Hematopoietic multipotent progenitor cell treated with erythropoietin and hydrocortisone succinate and interleukin-3 and kit ligand, for 15 days (in vitro differentiated cells): ENCODE measurements around the gene EPN2.

Experiments used
- DNase-seq: peaks from one replicate; pipeline ENCODE4 v3.0.0-alpha.2; 2015; ENCODE audit warnings: low spot score

Gene EPN2

DNA sequence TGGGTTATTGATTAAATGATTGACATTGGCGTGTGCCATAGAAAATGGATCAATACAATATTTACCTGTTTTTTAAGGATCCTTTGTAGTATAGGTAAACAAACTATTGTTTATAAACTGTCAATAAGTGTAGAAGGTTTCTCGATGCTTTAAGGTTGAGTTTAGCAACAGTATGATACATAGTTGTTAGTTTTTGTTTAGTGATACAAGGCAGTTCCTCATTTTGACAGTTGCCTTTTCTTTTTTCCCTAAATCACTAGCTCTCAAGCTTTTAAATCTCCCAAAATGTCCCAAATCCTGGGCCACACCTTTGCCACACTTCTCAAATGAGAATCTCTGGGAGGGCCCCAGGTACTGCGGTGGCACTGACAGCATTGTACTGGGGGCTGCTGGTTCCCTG is 57.3 kb downstream of the EPN2 start:
- no peak for DNase-seq

GRCh38 chr17:19295473-19296135 is 58.4 kb downstream of the EPN2 start:
- DNase-seq = no peak

GRCh38 chr17:19296786-19297778 is 59.9 kb downstream of the EPN2 start:
- DNase-seq = no peak

GRCh38 chr17:19298569-19299213 is 61.5 kb downstream of the EPN2 start:
- DNase-seq = no peak

- no peak for DNase-seq
These were observed 62.1 kb downstream of the EPN2 start for GRCh38 chr17:19299214-19299747.

- no peak for DNase-seq
These were observed 62.7 kb downstream of the EPN2 start for GRCh38 chr17:19299866-19300265.

GRCh38 chr17:19301274-19301951 is 64.2 kb downstream of the EPN2 start:
- DNase-seq = no peak

DNA sequence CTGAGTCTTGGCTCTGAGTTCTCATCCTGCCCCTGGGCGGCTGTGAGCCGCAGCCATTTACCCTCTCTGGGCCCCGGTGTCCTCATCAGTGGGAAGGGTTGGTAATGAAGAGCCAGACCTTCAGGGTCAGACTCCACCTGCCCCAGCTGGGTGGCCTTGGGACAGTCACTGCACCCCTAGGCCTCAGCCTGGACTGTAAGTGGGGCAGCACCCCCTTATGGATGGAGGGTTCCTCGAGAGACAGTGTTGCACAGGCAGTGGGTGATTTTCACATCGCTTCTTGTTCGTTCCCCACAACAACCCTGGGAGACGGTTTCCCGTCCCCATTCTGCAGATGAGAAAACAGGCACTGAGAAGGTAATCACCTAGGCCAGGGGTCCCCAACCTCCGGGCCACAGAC is 64.8 kb downstream of the EPN2 start:
- DNase-seq = no peak

GRCh38 chr17:19302791-19303331 is 65.7 kb downstream of the EPN2 start:
- DNase-seq = no peak

GRCh38 chr17:19303367-19303776 is 66.2 kb downstream of the EPN2 start:
- DNase-seq = no peak

DNA sequence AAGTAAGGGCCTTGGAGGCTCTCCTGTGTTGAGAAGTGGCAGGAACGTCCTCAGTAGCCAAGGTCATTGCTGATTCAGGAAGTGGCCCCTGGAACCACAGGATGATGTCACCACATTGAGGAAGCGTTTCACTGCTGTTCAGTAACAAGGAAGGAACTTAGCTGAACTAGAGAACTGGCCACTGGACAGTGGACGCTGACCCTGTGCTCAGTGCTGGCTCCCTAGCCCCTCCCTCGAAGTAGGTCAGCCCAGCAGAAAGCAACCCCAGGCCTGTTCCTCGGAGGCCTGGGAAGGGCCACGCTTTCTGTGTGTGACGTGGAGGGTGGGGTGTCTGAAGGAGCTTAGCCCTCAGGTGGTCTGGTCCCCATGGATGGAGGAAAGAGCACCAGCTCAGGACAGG is 67.0 kb downstream of the EPN2 start:
- DNase-seq = no peak

DNA sequence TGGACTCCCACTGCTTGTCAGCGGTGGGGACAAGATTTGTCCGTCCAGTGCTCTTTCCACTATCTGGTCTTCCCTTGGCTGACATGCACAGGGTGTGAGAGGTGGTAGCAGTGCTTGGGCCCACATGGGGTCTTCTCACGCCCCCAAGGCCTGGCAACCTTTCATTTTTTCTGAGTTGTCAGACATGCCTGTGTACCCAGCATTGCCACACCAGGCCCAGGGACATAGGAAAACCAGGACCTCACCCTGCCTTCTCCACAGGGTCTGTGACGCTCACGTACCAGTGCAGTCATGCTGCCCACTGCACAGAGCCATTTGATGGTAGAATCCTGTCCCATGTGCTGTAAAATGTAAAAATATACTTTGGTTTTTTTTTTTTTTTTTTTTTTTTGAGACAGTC is 67.6 kb downstream of the EPN2 start:
- DNase-seq = no peak

GRCh38 chr17:19305256-19305655 is 68.1 kb downstream of the EPN2 start:
- no peak for DNase-seq

- DNase-seq = no peak
These were observed 68.6 kb downstream of the EPN2 start for GRCh38 chr17:19305761-19306159.

- DNase-seq = no peak
These were observed 69.3 kb downstream of the EPN2 start for GRCh38 chr17:19306160-19307111.

GRCh38 chr17:19307521-19307920 is 70.4 kb downstream of the EPN2 start:
- DNase-seq = no peak

GRCh38 chr17:19308398-19308797 is 71.2 kb downstream of the EPN2 start:
- DNase-seq = no peak

GRCh38 chr17:19309701-19310100 is 72.5 kb downstream of the EPN2 start:
- no peak for DNase-seq

GRCh38 chr17:19310151-19310550 is 73.0 kb downstream of the EPN2 start:
- DNase-seq = no peak

DNA sequence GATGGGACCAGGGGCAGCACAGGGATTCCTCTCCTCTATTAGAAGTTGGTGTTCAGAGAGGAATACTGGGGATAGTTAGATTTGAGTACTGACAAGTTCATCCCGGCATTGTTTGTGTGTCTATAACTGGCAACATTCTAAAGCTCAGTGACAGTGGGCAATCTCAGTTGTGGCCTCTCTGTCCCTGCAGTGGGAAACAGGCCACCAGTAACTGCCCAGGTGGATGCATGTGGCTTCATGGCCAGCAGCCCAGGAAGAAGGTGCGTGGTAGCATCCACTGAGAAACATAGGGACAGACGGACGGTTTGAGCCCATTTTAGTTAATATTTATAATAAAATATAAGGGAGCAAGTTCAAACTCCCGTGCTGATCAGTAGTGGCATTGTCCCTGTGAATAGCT is 73.8 kb downstream of the EPN2 start:
- DNase-seq = no peak
